Neutrophil (primary cell): ENCODE measurements around the gene TMEM120A.
"Not testable (repeated sequence)": the region's sequence is repeated elsewhere in the genome, so short reads cannot be mapped to it uniquely, and the experiment has no call there.

Experiments used
- H3K27ac ChIP-seq: fragments of 200-600 bp; sonication (generic); 2 replicates; pipeline ENCODE4 v1.5.1; 2016; ENCODE audit warnings: mild to moderate bottlenecking, moderate library complexity
- H3K27me3 ChIP-seq: fragments of 200-600 bp; sonication (generic); 2 replicates; pipeline ENCODE4 v1.6.0; 2016; ENCODE audit warnings: mild to moderate bottlenecking
- H3K36me3 ChIP-seq: fragments of 200-600 bp; sonication (generic); 2 replicates; pipeline ENCODE4 v1.5.1; 2017
- H3K4me1 ChIP-seq, 2 experiments: fragments of 200-600 bp in 1 of 2; sonication (generic) in 1 of 2; 1 replicate in 1 of 2; 2 replicates in 1 of 2; pipeline versions ENCODE4 v1.5.1 to v1.6.1; 2013 to 2016; ENCODE audit warnings: low read depth in 1 of 2, low read length in 1 of 2, mild to moderate bottlenecking in 1 of 2, moderate library complexity in 1 of 2; ENCODE audit not compliant: control insufficient read depth in 1 of 2, insufficient read depth in 1 of 2
- H3K4me3 ChIP-seq, 2 experiments: fragments of 200-600 bp in 1 of 2; sonication (generic) in 1 of 2; 1 replicate in 1 of 2; 2 replicates in 1 of 2; pipeline ENCODE4 v1.5.1; 2013 to 2016; ENCODE audit warnings: low read depth in 1 of 2, low read length in 1 of 2, mild to moderate bottlenecking in 1 of 2, moderate library complexity in 1 of 2
- H3K9me3 ChIP-seq: fragments of 200-600 bp; sonication (generic); 2 replicates; pipeline ENCODE4 v1.5.1; 2016
- CTCF ChIP-seq: fragments of 200-600 bp; sonication (generic); IDR thresholded peaks from 2 replicates; pipeline ENCODE4 v1.5.1; 2016; ENCODE audit warnings: antibody characterized with exemption

TMEM120A gene

DNA sequence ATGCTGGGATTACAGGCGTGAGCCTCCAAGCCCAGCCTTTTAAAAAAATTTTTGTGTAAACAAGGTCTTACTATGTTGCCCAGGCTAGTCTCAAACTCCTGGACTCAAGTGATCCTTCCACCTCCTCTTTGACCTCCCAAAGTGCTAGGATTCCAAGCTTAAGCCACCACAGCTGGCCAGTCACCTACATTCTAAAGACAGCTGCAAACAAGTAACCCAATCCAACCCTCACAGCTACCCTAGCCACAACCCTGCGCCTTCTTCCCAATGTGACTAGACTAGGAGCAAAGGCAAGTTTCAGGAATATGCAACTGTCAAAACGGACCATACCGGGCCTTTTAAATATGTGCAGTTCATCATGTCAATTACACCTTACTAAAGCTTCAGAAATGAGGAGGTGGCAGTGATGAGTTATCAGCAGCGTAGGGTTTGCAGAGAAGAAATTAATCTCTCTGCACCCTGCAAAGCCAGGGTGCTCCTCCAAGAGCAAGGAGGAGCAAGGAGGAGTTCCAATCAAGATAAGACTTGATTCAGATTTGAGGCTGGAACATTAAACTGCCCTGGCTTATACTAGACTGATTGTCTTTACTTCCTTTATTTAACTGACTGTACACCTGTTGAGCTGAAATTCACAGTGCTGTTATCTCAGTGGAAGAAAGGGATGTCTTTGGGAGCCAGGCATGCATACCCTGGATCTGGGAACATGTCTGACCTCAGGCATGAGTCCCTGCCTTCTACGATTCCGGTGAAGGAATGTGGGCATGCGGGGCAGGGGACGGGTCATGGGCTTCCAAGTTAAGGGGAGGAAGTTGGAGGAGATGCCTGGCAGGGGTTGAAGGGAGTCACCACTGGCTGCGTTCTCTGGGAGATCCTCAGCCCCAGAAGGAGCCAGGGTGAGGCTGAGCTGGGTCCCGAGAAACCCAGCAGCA is 15.5 kb upstream of the TMEM120A start:
- H3K9me3 ChIP-seq = no peaks in the 10 kb centered on the region
- no peak overlapping the region for H3K4me3 ChIP-seq
- TF ChIP-seq CTCF = no peak
- peaks cover 7 to 10% of the 10 kb centered on the region in 2 experiments for H3K4me1 ChIP-seq
- H3K36me3 ChIP-seq = peaks cover 36% of the 10 kb centered on the region
- H3K27ac ChIP-seq = peak overlapping the region; percentile 61
- H3K27me3 ChIP-seq = no peaks in the 10 kb centered on the region

- peak overlapping the region; percentile 61 for H3K27ac ChIP-seq
- H3K4me1 ChIP-seq = peaks cover 7 to 10% of the 10 kb centered on the region in 2 experiments
- H3K27me3 ChIP-seq = no peaks in the 10 kb centered on the region
- H3K9me3 ChIP-seq = no peaks in the 10 kb centered on the region
- no peak overlapping the region for H3K4me3 ChIP-seq
- H3K36me3 ChIP-seq = peaks cover 48% of the 10 kb centered on the region
- TF ChIP-seq CTCF = no peak
Observed at GRCh38 chr7:76008156-76008687, 13.8 kb upstream of the TMEM120A start.

- not testable (repeated sequence) for H3K4me3 ChIP-seq, H3K27me3 ChIP-seq, H3K27ac ChIP-seq, H3K9me3 ChIP-seq
- Histone ChIP-seq H3K36me3 (peaks cover 43% of the 10 kb centered on the region), H3K4me1 (peaks cover 10 to 12% of the 10 kb centered on the region in 2 experiments)
Observed at GRCh38 chr7:76005004-76005403, 10.6 kb upstream of the TMEM120A start.

DNA sequence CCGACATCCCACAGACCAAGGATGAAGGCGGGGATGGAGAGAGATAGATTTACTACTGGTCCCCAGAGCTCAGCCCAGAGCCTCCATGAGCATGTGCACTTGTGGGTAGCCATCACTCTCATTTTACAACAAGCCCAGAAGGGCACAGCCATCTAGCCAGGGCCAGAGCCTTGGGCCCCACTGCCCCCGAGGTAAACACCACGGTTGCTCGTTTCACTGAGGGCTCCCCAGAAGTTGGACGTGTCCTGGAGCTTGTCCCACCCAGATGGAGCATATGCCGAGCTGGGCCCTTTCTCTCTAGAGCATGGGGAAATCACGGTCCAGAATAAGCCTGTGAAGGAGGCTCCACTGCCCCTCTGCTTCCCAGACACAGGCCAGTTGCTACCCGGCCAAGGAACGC is 9.0 kb upstream of the TMEM120A start:
- TF ChIP-seq CTCF = no peak
- Histone ChIP-seq H3K4me1 (peaks cover 2 to 6% of the 10 kb centered on the region in 2 experiments), H3K36me3 (peaks cover 43% of the 10 kb centered on the region), H3K27ac (no peak overlapping the region), H3K27me3 (no peaks in the 10 kb centered on the region), H3K9me3 (no peaks in the 10 kb centered on the region), H3K4me3 (no peak overlapping the region)

DNA sequence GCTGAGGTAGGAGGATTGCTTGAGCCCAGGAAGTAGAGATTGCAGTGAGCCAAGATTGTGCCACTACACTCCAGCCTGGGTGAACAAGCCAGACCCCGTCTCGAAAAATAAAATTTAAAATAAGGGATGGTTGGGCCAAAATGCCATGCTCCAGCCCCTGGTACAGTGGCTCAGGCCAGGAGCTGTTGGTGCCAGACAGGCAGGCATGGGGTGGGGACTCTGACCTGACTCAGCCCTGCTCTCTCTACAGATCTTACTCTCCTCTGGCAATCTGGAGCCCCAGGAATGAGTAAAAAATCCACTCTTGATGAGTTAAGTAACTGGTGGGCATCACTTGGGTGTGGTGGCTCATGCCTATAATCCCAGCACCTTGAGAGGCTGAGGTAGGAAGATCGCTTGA is 8.4 kb upstream of the TMEM120A start:
- no peak overlapping the region for H3K27ac ChIP-seq
- H3K4me3 ChIP-seq = no peak overlapping the region
- no peaks in the 10 kb centered on the region for H3K9me3 ChIP-seq
- no peak for TF ChIP-seq CTCF
- no peaks in the 10 kb centered on the region for H3K27me3 ChIP-seq
- H3K4me1 ChIP-seq = peaks cover 7 to 10% of the 10 kb centered on the region in 2 experiments
- H3K36me3 ChIP-seq = peaks cover 43% of the 10 kb centered on the region

- H3K9me3 ChIP-seq = no peaks in the 10 kb centered on the region
- H3K36me3 ChIP-seq = peaks cover 43% of the 10 kb centered on the region
- peak overlapping the region; percentile 6 for H3K27ac ChIP-seq
- no peaks in the 10 kb centered on the region for H3K27me3 ChIP-seq
- TF ChIP-seq CTCF = no peak
- H3K4me3 ChIP-seq = no peak overlapping the region
- H3K4me1 ChIP-seq = peaks cover 14 to 17% of the 10 kb centered on the region in 2 experiments
Observed at GRCh38 chr7:76002139-76002538, 7.7 kb upstream of the TMEM120A start.
